Muscle of arm (tissue), 12 donors: ENCODE results near the gene GID8. TPM values are rescaled to one million over a fixed set of nuclear protein-coding genes. Genes with fewer than 3 reads are reported as not detected.

Experiments
- DNase-seq: peaks from one replicate; pipeline ENCODE4 v3.0.0-alpha.2; 2013
- polyA plus RNA-seq, 12 donors: library from polyadenylated mRNA; unstranded; fragments of 120-200 nt; gene quantifications; one replicate each; pipeline ENCODE4 v1.2.1, GENCODE V29; 2013; ENCODE audit not compliant: insufficient read length in 12 of 12

GID8 gene
- polyA plus RNA-seq, 12 donors = 19.3 to 42.9 (median 30.1) TPM; not detected in 1

- no peak for DNase-seq
These were observed 43.0 kb downstream of the GID8 start for GRCh38 chr20:62980970-62981369.

- DNase-seq = no peak
These were observed 44.5 kb downstream of the GID8 start for GRCh38 chr20:62982124-62983075.

- DNase-seq = no peak
These were observed 45.3 kb downstream of the GID8 start for GRCh38 chr20:62983210-62983609.

- no peak for DNase-seq
These were observed 46.9 kb downstream of the GID8 start for GRCh38 chr20:62984666-62985443.

- no peak for DNase-seq
These were observed 47.5 kb downstream of the GID8 start for GRCh38 chr20:62985444-62985778.

- no peak for DNase-seq
These were observed 48.4 kb downstream of the GID8 start for GRCh38 chr20:62986257-62986800.

GRCh38 chr20:62987114-62987513, 49.2 kb downstream of the GID8 start:
- DNase-seq = no peak

GRCh38 chr20:62989201-62989601, 51.3 kb downstream of the GID8 start:
- no peak for DNase-seq

GRCh38 chr20:62990306-62990825, 52.4 kb downstream of the GID8 start:
- DNase-seq = no peak

- DNase-seq = no peak
These were observed 53.4 kb downstream of the GID8 start for GRCh38 chr20:62991196-62991807.

- DNase-seq = no peak
These were observed 53.9 kb downstream of the GID8 start for GRCh38 chr20:62991863-62992262.

- DNase-seq = no peak
These were observed 56.0 kb downstream of the GID8 start for GRCh38 chr20:62993856-62994494.

- no peak for DNase-seq
These were observed 56.9 kb downstream of the GID8 start for GRCh38 chr20:62994869-62995281.

- no peak for DNase-seq
These were observed 57.5 kb downstream of the GID8 start for GRCh38 chr20:62995481-62995880.

- DNase-seq = no peak
These were observed 58.1 kb downstream of the GID8 start for GRCh38 chr20:62995898-62996595.

- DNase-seq = no peak
These were observed 58.6 kb downstream of the GID8 start for GRCh38 chr20:62996596-62996982.

GRCh38 chr20:62997417-62998035, 59.6 kb downstream of the GID8 start:
- DNase-seq = no peak
